Hepatocyte (in vitro differentiated cells): Measurements from ENCODE around the gene ZNF518A.
"Not testable (repeated sequence)": the region's sequence is repeated elsewhere in the genome, so short reads cannot be mapped to it uniquely, and the experiment has no call there.

Source experiments
- EZH2 ChIP-seq: fragments of 200-600 bp; sonication (generic); IDR thresholded peaks from 2 replicates; pipeline ENCODE4 v1.6.1; 2016; ENCODE audit warnings: antibody characterized with exemption, mild to moderate bottlenecking, borderline replicate concordance
- EZH2phosphoT487 ChIP-seq: fragments of 200-600 bp; sonication (generic); IDR thresholded peaks from one replicate; pipeline ENCODE4 v1.6.1; 2018; ENCODE audit warnings: antibody characterized with exemption, mild to moderate bottlenecking, low read depth, moderate library complexity; ENCODE audit not compliant: unreplicated experiment, severe bottlenecking
- TF ChIP-seq, protein P1 (sequence below): fragments of 200-600 bp; sonication (generic); IDR thresholded peaks from 2 replicates; pipeline ENCODE4 v1.5.1; 2016; ENCODE audit warnings: antibody characterized with exemption, mild to moderate bottlenecking; ENCODE audit not compliant: poor library complexity

DNA sequence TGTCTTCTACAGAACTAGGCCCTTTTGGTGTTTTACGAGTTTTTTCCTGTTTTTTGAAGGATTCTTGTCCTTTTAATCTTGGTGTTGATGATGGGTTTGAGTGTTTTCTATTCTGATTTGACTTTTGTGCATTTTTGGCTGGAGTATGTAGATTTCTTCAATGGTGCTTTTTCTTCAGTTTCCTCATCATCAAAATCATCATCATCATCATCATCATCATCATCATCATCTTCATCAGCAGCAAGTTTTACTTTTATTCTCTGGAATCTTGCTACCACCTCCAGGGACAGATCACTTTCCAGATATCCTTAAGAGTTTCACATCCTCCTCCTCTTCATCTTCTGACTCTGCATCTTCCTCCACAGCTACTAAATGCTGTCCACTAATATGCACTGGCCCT lies 59.4 kb downstream of the ZNF518A start:
- TF ChIP-seq, protein P1, sequence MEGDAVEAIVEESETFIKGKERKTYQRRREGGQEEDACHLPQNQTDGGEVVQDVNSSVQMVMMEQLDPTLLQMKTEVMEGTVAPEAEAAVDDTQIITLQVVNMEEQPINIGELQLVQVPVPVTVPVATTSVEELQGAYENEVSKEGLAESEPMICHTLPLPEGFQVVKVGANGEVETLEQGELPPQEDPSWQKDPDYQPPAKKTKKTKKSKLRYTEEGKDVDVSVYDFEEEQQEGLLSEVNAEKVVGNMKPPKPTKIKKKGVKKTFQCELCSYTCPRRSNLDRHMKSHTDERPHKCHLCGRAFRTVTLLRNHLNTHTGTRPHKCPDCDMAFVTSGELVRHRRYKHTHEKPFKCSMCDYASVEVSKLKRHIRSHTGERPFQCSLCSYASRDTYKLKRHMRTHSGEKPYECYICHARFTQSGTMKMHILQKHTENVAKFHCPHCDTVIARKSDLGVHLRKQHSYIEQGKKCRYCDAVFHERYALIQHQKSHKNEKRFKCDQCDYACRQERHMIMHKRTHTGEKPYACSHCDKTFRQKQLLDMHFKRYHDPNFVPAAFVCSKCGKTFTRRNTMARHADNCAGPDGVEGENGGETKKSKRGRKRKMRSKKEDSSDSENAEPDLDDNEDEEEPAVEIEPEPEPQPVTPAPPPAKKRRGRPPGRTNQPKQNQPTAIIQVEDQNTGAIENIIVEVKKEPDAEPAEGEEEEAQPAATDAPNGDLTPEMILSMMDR: not testable (repeated sequence)
- not testable (repeated sequence) for TF ChIP-seq EZH2, EZH2phosphoT487
